Neutrophil (primary cell): ENCODE results near the gene CPD.
A peak's percentile ranks its signal among the peaks of the same experiment; 100 is the strongest.

Source experiments
- H3K27ac ChIP-seq: fragments of 200-600 bp; sonication (generic); 2 replicates; pipeline ENCODE4 v1.5.1; 2016; ENCODE audit warnings: mild to moderate bottlenecking, moderate library complexity
- H3K27me3 ChIP-seq: fragments of 200-600 bp; sonication (generic); 2 replicates; pipeline ENCODE4 v1.6.0; 2016; ENCODE audit warnings: mild to moderate bottlenecking
- H3K36me3 ChIP-seq: fragments of 200-600 bp; sonication (generic); 2 replicates; pipeline ENCODE4 v1.5.1; 2017
- H3K4me1 ChIP-seq, 2 experiments: fragments of 200-600 bp in 1 of 2; sonication (generic) in 1 of 2; 1 replicate in 1 of 2; 2 replicates in 1 of 2; pipeline versions ENCODE4 v1.5.1 to v1.6.1; 2013 to 2016; ENCODE audit warnings: low read depth in 1 of 2, low read length in 1 of 2, mild to moderate bottlenecking in 1 of 2, moderate library complexity in 1 of 2; ENCODE audit not compliant: control insufficient read depth in 1 of 2, insufficient read depth in 1 of 2
- H3K4me3 ChIP-seq, 2 experiments: fragments of 200-600 bp in 1 of 2; sonication (generic) in 1 of 2; 1 replicate in 1 of 2; 2 replicates in 1 of 2; pipeline ENCODE4 v1.5.1; 2013 to 2016; ENCODE audit warnings: low read depth in 1 of 2, low read length in 1 of 2, mild to moderate bottlenecking in 1 of 2, moderate library complexity in 1 of 2
- H3K9me3 ChIP-seq: fragments of 200-600 bp; sonication (generic); 2 replicates; pipeline ENCODE4 v1.5.1; 2016
- TF ChIP-seq, protein P1 (sequence below): fragments of 200-600 bp; sonication (generic); IDR thresholded peaks from 2 replicates; pipeline ENCODE4 v1.5.1; 2016; ENCODE audit warnings: antibody characterized with exemption

The CPD gene

DNA sequence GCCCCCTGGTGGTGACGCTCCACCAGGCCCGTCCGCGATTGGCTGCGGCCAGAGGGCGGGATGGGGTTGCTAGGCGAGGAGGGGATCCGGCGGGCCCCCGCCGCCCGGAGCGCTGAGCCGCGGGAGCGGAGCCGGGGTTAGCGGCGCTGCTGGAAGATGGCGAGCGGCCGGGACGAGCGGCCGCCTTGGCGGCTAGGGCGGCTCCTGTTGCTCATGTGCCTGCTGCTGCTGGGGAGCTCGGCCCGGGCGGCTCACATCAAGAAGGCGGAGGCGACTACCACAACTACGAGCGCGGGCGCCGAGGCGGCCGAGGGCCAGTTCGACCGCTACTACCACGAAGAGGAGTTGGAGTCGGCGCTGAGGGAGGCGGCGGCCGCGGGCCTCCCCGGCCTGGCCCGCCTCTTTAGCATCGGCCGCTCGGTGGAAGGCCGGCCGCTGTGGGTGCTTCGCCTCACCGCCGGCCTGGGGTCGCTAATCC, at the start of gene CPD:
Gene CPD (plus strand): TSS at position 103 of the 478 bp plus-strand sequence. CDS start 54 bp downstream, at position 157.
- H3K4me3 ChIP-seq: peak within 1 kb of the TSS; percentile 84 to 98
- peak within 1 kb of the TSS; percentile 94 for H3K27ac ChIP-seq
- H3K4me1 ChIP-seq: peaks cover 39 to 50% of the 10 kb centered on the region in 2 experiments
- H3K36me3 ChIP-seq: no peaks in the 10 kb centered on the region
- no peaks in the 10 kb centered on the region for H3K27me3 ChIP-seq
- TF ChIP-seq, protein P1, sequence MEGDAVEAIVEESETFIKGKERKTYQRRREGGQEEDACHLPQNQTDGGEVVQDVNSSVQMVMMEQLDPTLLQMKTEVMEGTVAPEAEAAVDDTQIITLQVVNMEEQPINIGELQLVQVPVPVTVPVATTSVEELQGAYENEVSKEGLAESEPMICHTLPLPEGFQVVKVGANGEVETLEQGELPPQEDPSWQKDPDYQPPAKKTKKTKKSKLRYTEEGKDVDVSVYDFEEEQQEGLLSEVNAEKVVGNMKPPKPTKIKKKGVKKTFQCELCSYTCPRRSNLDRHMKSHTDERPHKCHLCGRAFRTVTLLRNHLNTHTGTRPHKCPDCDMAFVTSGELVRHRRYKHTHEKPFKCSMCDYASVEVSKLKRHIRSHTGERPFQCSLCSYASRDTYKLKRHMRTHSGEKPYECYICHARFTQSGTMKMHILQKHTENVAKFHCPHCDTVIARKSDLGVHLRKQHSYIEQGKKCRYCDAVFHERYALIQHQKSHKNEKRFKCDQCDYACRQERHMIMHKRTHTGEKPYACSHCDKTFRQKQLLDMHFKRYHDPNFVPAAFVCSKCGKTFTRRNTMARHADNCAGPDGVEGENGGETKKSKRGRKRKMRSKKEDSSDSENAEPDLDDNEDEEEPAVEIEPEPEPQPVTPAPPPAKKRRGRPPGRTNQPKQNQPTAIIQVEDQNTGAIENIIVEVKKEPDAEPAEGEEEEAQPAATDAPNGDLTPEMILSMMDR: peak; percentile 41
- H3K9me3 ChIP-seq: no peaks in the 10 kb centered on the region

DNA sequence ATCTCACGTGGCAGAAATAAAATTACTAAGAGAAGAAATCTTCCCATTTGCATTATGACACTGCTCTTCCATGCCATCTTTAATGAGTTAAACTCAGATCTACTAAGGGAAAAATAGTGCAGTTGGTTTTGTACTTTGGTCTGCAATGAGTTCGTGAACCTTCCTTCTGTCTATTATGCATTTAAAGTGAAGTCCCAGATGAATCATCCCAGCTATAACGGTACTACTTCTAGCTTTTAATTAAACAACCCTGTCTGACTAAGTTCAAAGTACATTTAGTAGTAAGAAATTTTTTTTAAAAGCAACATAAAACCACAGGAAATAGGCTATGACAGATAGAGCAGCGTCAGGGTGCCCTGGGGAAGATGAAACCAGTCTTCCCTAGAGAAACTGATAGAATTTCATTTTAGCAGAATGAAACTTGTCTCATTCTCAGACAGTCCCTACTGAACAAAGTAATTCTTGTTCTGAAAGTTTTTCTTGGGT, 46.6 kb upstream of the CPD start:
- TF ChIP-seq, protein P1: no peak
- Histone ChIP-seq H3K4me3 (no peak overlapping the region), H3K27me3 (no peaks in the 10 kb centered on the region), H3K36me3 (no peaks in the 10 kb centered on the region), H3K27ac (no peak overlapping the region), H3K9me3 (no peaks in the 10 kb centered on the region), H3K4me1 (no peaks in the 10 kb centered on the region)

DNA sequence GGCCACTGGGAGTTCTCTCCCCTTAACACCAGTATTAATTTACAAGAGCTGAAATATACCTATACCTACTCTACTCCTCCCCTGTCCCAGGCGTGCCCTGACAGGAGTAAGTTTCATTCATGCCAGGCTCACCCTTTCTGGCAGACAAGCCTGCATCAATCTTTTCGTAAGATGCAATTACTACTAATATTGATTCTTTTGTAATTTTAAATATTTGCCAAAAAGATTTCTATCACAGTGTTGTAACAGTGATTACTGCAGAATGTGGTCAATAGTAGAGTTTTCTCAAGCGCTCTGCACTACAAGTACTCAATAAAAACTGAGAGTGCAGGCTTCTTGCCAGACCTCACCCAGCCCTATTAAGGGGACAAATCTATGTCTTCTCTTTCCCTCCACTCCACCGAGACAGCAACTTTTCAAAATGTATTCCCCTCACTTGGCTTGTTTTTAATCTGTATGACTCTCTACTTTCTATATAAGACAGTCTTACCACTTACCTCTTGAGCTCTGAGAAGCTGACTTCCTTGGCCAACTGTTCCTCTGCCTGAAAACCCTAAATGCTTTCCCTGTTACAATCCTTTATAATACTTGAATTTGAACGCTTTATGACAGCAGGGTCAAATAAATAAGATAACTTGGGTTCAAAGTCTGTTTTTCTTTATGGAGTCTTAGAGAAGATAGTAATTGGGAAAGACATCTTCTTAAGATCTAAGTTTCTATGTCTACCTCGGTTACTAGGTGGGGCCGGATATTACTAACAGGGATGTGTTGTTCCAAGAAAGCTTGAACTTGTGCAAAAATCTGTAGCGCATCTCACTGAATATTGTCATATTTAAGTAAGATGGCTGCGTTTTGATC, 45.0 kb upstream of the CPD start, which contains the start of gene TMIGD1:
Gene TMIGD1 (minus strand): TSS at position 555 of the 858 bp plus-strand sequence. CDS start 1,924 bp downstream, outside the sequence.
- Histone ChIP-seq H3K27me3 (no peaks in the 10 kb centered on the region), H3K4me3 (no peak within 1 kb of the TSS), H3K27ac (no peak within 1 kb of the TSS), H3K9me3 (no peaks in the 10 kb centered on the region), H3K4me1 (peaks cover 2 to 4% of the 10 kb centered on the region in 2 experiments), H3K36me3 (no peaks in the 10 kb centered on the region)
- TF ChIP-seq, protein P1: no peak

DNA sequence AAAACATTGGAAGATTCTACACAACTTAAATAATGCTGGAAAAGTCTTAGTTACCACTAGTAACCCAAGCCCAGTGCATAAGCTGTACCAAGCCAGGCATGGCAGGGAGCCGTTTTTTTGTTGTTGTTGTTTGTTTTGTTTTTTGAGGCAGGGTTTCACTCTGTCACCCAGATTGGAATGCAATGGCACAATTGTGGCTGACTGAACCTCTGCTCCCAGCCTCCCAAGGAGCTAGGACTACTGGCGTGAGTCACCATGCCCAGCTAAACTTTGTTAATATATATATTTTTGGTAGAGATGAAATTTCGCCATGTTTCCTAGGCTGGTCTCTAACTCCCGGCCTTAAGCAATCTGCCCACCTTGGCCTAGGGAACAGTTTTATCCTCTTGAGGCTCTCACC, 44.3 kb upstream of the CPD start:
- Histone ChIP-seq H3K9me3 (no peaks in the 10 kb centered on the region), H3K4me1 (peaks cover 8 to 9% of the 10 kb centered on the region in 2 experiments), H3K4me3 (no peak overlapping the region), H3K27ac (no peak overlapping the region), H3K36me3 (no peaks in the 10 kb centered on the region), H3K27me3 (no peaks in the 10 kb centered on the region)
- TF ChIP-seq, protein P1: no peak

DNA sequence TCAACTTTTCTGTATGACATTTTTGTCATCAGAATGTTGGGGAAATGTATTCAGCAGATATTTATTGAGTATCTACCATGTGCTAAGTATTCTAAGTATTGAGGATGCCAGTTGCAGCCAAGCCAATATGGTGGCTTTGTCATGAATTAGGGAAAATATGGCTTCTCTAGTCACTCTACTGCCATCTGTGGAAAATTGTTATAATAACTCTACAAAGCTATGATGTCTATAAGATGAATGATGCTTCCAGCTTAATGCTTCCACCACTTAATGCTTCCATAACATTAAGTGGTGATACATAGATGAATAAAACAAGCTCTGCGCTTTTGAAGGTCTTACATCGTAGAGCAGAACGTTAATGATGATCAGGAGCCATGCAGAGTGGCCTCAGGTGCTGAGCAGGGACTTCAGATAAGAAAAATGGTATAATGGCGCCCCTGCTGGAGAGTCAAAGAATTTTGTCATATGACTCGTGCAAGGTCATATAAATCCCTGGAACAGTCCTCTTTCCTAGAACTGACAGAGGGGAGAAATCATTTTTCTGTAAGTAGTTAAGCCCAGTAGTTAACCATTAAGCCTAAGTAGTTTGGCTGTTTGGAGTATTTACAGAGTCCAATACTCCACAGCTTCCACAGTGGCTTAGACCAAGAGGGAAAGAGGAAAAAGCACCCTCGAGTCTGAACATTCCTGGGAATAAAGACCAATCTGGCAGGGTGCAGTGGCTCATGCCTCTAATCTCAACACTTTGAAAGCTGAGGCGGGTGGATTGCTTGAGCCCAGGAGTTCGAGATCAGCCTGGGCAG, 42.2 kb upstream of the CPD start:
- Histone ChIP-seq H3K27ac (peak overlapping the region; percentile 86), H3K4me1 (peaks cover 24 to 30% of the 10 kb centered on the region in 2 experiments), H3K36me3 (no peaks in the 10 kb centered on the region), H3K9me3 (no peaks in the 10 kb centered on the region), H3K27me3 (no peaks in the 10 kb centered on the region), H3K4me3 (no peak overlapping the region)
- TF ChIP-seq, protein P1: peak; percentile 76
